Left lung (tissue), 10 donors: ENCODE data around the gene AKAP7. TPM values are rescaled to one million over a fixed set of nuclear protein-coding genes. Genes with fewer than 3 reads are reported as not detected.

Experiments
- ATAC-seq: fragments of 200-7000 bp; cut with Tn5 transposase; one replicate; pipeline ENCODE4 v1.9.1; 2020; ENCODE audit warnings: moderate library complexity
- DNase-seq, 4 donors: peaks; one replicate each; pipeline ENCODE4 v3.0.0-alpha.2; 2013 to 2020
- H3K27ac ChIP-seq, 2 donors: fragments of 200-600 bp; sonication (generic) in 1 of 2; one replicate each; pipeline versions ENCODE4 v1.5.0 to v1.8.0; 2020 to 2021
- H3K27me3 ChIP-seq, 2 donors: fragments of 200-600 bp; sonication (generic) in 1 of 2; one replicate each; pipeline versions ENCODE4 v1.5.0 to v1.8.0; 2020 to 2021
- H3K36me3 ChIP-seq, 2 donors: fragments of 200-600 bp; sonication (generic) in 1 of 2; one replicate each; pipeline versions ENCODE4 v1.5.0 to v1.8.0; 2020 to 2021
- H3K4me1 ChIP-seq, 2 donors: fragments of 200-600 bp; one replicate each; pipeline ENCODE4 v1.8.0; 2021
- H3K4me3 ChIP-seq, 2 donors: fragments of 200-600 bp; sonication (generic) in 1 of 2; one replicate each; pipeline versions ENCODE4 v1.5.0 to v1.8.0; 2020 to 2021; ENCODE audit warnings: mild to moderate bottlenecking in 1 of 2
- H3K9me3 ChIP-seq, 2 donors: fragments of 200-600 bp; sonication (generic) in 1 of 2; one replicate each; pipeline versions ENCODE4 v1.5.0 to v1.8.0; 2020 to 2021
- CTCF ChIP-seq, 2 donors: fragments of 200-600 bp; sonication (generic) in 1 of 2; IDR thresholded peaks; one replicate each; pipeline versions ENCODE4 v1.5.0 to v1.8.0; 2021; ENCODE audit warnings: antibody characterized with exemption in 2 of 2
- intact Hi-C, 2 donors: fragments of 100-400 bp; cut with DNase I; formaldehyde crosslinking; loops; one replicate each; pipeline versions ENCODE4 v1.11.2 to v1.14.2; 2022
- polyA plus RNA-seq, 6 donors: library from polyadenylated mRNA; unstranded; fragments of 120-200 nt; gene quantifications; one replicate each; pipeline ENCODE4 v1.2.1, GENCODE V29; 2013; ENCODE audit not compliant: insufficient read length in 6 of 6
- total RNA-seq, 2 donors: library from RNA; stranded (reverse); fragmentation: NEBNext Ultra II Directional; extraction: Animal tissue kit (Norgen Biotek cat#: 25700); gene quantifications; one replicate each; pipeline ENCODE4 v1.2.1, GENCODE V29; 2021
- donor health status: DM: no; HTN: yes; CAD: no.
- donor health status: DM: no; HTN: no; CAD: no.

The AKAP7 gene
- total and polyA plus RNA-seq, 8 donors, result 9.3 to 28.2 (median 21.2) TPM

GRCh38 chr6:131161987-131162386, 26.7 kb downstream of the AKAP7 start:
- intact Hi-C loops, result no loop called here
- ATAC-seq (no peak), DNase-seq (no peak)
- Histone ChIP-seq H3K9me3 (no peaks in the 10 kb centered on the region), H3K36me3 (peaks cover 0 to 4% of the 10 kb centered on the region in 2 donors), H3K4me1 (no peaks in the 10 kb centered on the region), H3K27me3 (no peaks in the 10 kb centered on the region), H3K27ac (no peak overlapping the region), H3K4me3 (no peak overlapping the region)
- no peak for TF ChIP-seq CTCF (IDR thresholded peaks at IDR 0.05)

- no peaks in the 10 kb centered on the region for H3K4me1 ChIP-seq
- no peaks in the 10 kb centered on the region for H3K27me3 ChIP-seq
- DNase-seq (no peak), ATAC-seq (no peak)
- H3K4me3 ChIP-seq, result no peak overlapping the region
- H3K36me3 ChIP-seq, result peaks cover 0 to 4% of the 10 kb centered on the region in 2 donors
- intact Hi-C loops, result no loop called here
- no peak for TF ChIP-seq CTCF (IDR thresholded peaks at IDR 0.05)
- H3K27ac ChIP-seq, result no peak overlapping the region
- no peaks in the 10 kb centered on the region for H3K9me3 ChIP-seq
Observed at GRCh38 chr6:131163886-131164285, 28.6 kb downstream of the AKAP7 start.

GRCh38 chr6:131164506-131164905, 29.2 kb downstream of the AKAP7 start:
- ATAC-seq (no peak), DNase-seq (no peak)
- Histone ChIP-seq H3K4me1 (no peaks in the 10 kb centered on the region), H3K4me3 (no peak overlapping the region), H3K9me3 (no peaks in the 10 kb centered on the region), H3K27me3 (no peaks in the 10 kb centered on the region), H3K27ac (no peak overlapping the region), H3K36me3 (peaks cover 0 to 4% of the 10 kb centered on the region in 2 donors)
- intact Hi-C loops, result no loop called here
- no peak for TF ChIP-seq CTCF (IDR thresholded peaks at IDR 0.05)

- intact Hi-C loops, result no loop called here
- H3K4me3 ChIP-seq, result no peak overlapping the region
- H3K27me3 ChIP-seq, result no peaks in the 10 kb centered on the region
- DNase-seq (no peak), ATAC-seq (no peak)
- H3K4me1 ChIP-seq, result no peaks in the 10 kb centered on the region
- H3K27ac ChIP-seq, result no peak overlapping the region
- peaks cover 0 to 4% of the 10 kb centered on the region in 2 donors for H3K36me3 ChIP-seq
- no peak for TF ChIP-seq CTCF (IDR thresholded peaks at IDR 0.05)
- H3K9me3 ChIP-seq, result no peaks in the 10 kb centered on the region
Observed at GRCh38 chr6:131167773-131168172, 32.5 kb downstream of the AKAP7 start.

- Histone ChIP-seq H3K4me1 (no peaks in the 10 kb centered on the region), H3K27ac (no peak overlapping the region), H3K27me3 (no peaks in the 10 kb centered on the region), H3K9me3 (no peaks in the 10 kb centered on the region), H3K36me3 (peaks cover 0 to 4% of the 10 kb centered on the region in 2 donors), H3K4me3 (no peak overlapping the region)
- no peak for DNase-seq
- no peak for TF ChIP-seq CTCF (IDR thresholded peaks at IDR 0.05)
- intact Hi-C loops, result no loop called here
- no peak for ATAC-seq
Observed at GRCh38 chr6:131169613-131170012, 34.3 kb downstream of the AKAP7 start.
